ENCODE measurements around the gene PCBP3.

PCBP3 gene

GRCh38 chr21:45821315-45821962 lies 177.9 kb downstream of the PCBP3 start:
- H3K4me3 ChIP-seq (ENCODE audit: low read length), result no peak overlapping the region
- DNase-seq (ENCODE audit: low read depth), result no peak
- no peak for TF ChIP-seq CTCF (conservative IDR thresholded peaks at IDR 0.05; ENCODE audit: low read depth, low read length)

GRCh38 chr21:45821998-45822397 lies 178.5 kb downstream of the PCBP3 start:
- no peak overlapping the region for H3K4me3 ChIP-seq (ENCODE audit: low read length)
- TF ChIP-seq CTCF (conservative IDR thresholded peaks at IDR 0.05; ENCODE audit: low read depth, low read length), result no peak
- no peak for DNase-seq (ENCODE audit: low read depth)

- no peak for DNase-seq (ENCODE audit: low read depth)
- no peak overlapping the region for H3K4me3 ChIP-seq (ENCODE audit: low read length)
- TF ChIP-seq CTCF (conservative IDR thresholded peaks at IDR 0.05; ENCODE audit: low read depth, low read length), result no peak
Observed at GRCh38 chr21:45822429-45823099, 179.0 kb downstream of the PCBP3 start.

GRCh38 chr21:45823100-45823681 lies 179.7 kb downstream of the PCBP3 start:
- TF ChIP-seq CTCF (conservative IDR thresholded peaks at IDR 0.05; ENCODE audit: low read depth, low read length), result no peak
- no peak for DNase-seq (ENCODE audit: low read depth)
- no peak overlapping the region for H3K4me3 ChIP-seq (ENCODE audit: low read length)

GRCh38 chr21:45824546-45825215 lies 181.2 kb downstream of the PCBP3 start:
- DNase-seq (ENCODE audit: low read depth), result no peak
- TF ChIP-seq CTCF (conservative IDR thresholded peaks at IDR 0.05; ENCODE audit: low read depth, low read length), result no peak
- no peak overlapping the region for H3K4me3 ChIP-seq (ENCODE audit: low read length)

GRCh38 chr21:45825219-45825618 lies 181.7 kb downstream of the PCBP3 start:
- DNase-seq (ENCODE audit: low read depth), result no peak
- no peak overlapping the region for H3K4me3 ChIP-seq (ENCODE audit: low read length)
- no peak for TF ChIP-seq CTCF (conservative IDR thresholded peaks at IDR 0.05; ENCODE audit: low read depth, low read length)

Measured in retinal pigment epithelial cell (primary cell).